HG02884 (cell line): ENCODE measurements around the gene SCO1.
"Not testable (repeated sequence)": the region's sequence is repeated elsewhere in the genome, so short reads cannot be mapped to it uniquely, and the experiment has no call there.

Experiments used
- ATAC-seq: cut with Tn5 transposase; IDR thresholded peaks from one replicate; pipeline ENCODE4 v1.9.1; 2021; ENCODE audit warnings: mild to moderate bottlenecking, moderate library complexity; ENCODE audit not compliant: unreplicated experiment

The SCO1 gene

GRCh38 chr17:10697092-10698081 is at the start of gene SCO1, which contains the start of gene ADPRM:
Gene SCO1, minus strand, starts transcription at chr17:10697533. Its CDS starts 26 bp downstream, at chr17:10697507.
Gene ADPRM, plus strand, starts transcription at chr17:10697594. Its CDS starts 7,333 bp downstream, at chr17:10704927.
- peak; percentile 93 for ATAC-seq

- ATAC-seq, result no peak
Measured at GRCh38 chr17:10745231-10745630, 47.9 kb upstream of the SCO1 start.

- ATAC-seq, result no peak
Measured at GRCh38 chr17:10744501-10745000, 47.2 kb upstream of the SCO1 start.

- ATAC-seq, result no peak
Measured at GRCh38 chr17:10743316-10744009, 46.1 kb upstream of the SCO1 start.

GRCh38 chr17:10742431-10742830 is 45.1 kb upstream of the SCO1 start:
- ATAC-seq, result no peak

GRCh38 chr17:10741416-10742135 is 44.2 kb upstream of the SCO1 start:
- ATAC-seq, result no peak

GRCh38 chr17:10739386-10739785 is 42.1 kb upstream of the SCO1 start:
- no peak for ATAC-seq

GRCh38 chr17:10738521-10739258 is 41.4 kb upstream of the SCO1 start:
- ATAC-seq, result no peak

- ATAC-seq, result no peak
Measured at GRCh38 chr17:10737736-10738135, 40.4 kb upstream of the SCO1 start.

- ATAC-seq, result no peak
Measured at GRCh38 chr17:10737168-10737622, 39.9 kb upstream of the SCO1 start.

GRCh38 chr17:10735821-10736220 is 38.5 kb upstream of the SCO1 start:
- ATAC-seq, result no peak

- ATAC-seq, result no peak
Measured at GRCh38 chr17:10735251-10735650, 37.9 kb upstream of the SCO1 start.

- ATAC-seq, result no peak
Measured at GRCh38 chr17:10733666-10734065, 36.3 kb upstream of the SCO1 start.

- ATAC-seq, result not testable (repeated sequence)
Measured at GRCh38 chr17:10732121-10732520, 34.8 kb upstream of the SCO1 start.

- no peak for ATAC-seq
Measured at GRCh38 chr17:10731408-10731879, 34.1 kb upstream of the SCO1 start.

GRCh38 chr17:10730247-10730646 is 32.9 kb upstream of the SCO1 start:
- ATAC-seq, result not testable (repeated sequence)

- ATAC-seq, result peak; percentile 69
Measured at GRCh38 chr17:10729334-10730193, 32.2 kb upstream of the SCO1 start, which contains the start of gene TMEM220. Gene TMEM220, minus strand, starts transcription at chr17:10730023. Its CDS starts 172 bp downstream, at chr17:10729851.

GRCh38 chr17:10728331-10728892 is 31.1 kb upstream of the SCO1 start:
- no peak for ATAC-seq

- no peak for ATAC-seq
Measured at GRCh38 chr17:10727192-10727591, 29.9 kb upstream of the SCO1 start.
